IPS DF 4.7 (cell line): ENCODE results near the gene KRT222.

ENCODE experiments used
- DNase-seq: peaks from one replicate; pipeline ENCODE4 v3.0.0-alpha.2; 2013; ENCODE audit warnings: low spot score; ENCODE audit errors: extremely low read depth

KRT222 gene

DNA sequence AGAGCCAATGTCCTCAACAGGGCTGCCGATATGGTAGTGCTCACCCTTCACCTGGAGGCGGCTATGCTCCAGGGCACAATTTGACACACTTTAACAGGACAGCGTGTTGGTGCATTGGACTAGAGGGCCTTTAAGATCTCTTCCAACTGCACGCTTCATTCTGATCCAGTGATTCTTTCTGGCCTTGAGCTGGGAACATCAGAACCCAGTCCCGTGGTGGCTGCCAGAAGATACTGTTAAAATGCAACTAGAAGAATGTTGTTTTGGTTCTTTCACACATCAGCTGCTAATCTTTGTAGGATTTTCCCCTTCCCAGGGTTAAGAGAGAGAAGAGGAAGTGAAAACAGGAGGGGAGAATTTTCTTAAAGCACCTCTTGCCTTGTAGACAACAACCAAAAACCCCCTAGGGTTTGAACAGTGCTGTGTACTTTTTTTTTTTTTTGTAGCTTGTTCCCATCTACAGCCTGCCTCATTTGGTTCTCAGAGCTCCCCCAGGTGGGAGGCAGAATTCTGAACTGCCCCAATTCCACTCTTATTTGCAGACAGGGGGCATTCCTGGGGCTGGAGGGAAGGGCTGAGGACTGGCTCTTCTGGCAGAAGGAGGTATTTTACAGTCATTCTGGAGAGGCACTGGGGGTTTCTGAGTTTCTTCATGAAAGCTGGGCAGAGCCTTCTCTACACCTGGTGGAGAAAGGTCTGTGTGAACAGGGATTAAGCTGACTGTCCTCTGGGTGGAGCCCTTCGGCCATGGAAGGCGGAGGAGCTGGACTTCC lies 49.7 kb downstream of the KRT222 start:
- peak; percentile 60 for DNase-seq

DNA sequence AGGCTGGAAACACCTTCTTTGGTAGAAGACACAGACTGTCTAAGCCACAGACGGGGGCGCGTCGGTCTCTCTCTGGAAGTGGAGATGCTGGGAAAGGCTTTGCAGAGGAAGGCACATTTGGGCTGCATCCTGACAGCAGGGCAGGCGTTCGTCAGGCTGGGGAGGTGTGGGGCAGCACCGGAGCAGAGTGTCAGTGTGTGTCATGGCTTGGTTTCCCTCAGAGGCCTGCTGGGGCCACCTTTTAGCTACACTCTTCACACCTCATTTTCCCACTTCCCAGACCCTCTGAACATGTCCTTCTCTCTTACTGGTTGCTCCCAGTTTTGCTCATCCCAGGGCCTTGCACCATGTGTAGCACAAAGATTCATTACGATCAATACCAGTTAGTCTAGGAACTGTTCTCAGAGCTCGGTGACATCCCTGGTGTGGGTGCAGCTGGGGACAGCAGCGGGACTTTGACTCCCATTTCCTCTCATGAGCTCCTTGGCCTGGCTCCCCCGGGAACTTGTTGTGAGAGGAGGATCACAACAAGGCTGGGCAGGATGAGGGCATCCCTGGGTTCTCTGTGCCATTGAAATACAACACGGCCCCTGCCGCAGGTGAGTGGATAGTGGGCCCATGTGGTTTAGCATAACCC lies 50.4 kb downstream of the KRT222 start:
- DNase-seq: no peak

DNA sequence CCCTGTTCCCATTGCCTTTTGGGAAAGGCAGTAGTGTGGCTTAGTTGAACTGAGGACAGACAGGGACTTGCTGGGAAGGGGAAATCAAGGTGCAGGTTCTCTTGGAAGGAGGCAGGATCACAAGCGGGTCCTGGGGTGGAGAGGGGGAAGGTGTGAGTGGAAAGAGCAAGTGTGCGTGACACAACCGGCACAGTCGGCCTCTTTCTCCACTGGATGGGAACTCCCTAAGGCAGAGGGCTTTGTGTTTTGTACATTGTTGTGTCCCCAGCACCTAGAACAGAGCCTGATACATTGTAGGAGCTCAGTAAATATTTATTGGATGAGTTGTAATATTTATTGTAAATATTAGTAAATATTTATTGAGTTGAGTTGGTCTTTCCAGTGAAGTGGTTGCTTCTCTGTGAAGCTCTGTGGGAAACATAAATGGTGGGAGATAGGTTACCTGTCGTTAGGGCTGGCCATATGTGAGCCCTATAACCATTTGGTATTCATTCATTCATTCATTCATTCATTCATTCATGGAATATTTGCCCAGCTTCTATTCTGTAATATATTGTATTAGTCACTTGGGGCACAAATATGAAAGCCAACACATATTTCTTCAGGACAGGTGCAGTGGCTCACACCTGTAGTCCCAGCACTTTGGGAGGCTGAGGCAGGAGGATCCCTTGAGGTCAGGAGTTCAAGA lies 51.4 kb downstream of the KRT222 start:
- no peak for DNase-seq

- DNase-seq: no peak
These were observed 52.3 kb downstream of the KRT222 start for GRCh38 chr17:40612599-40613244.

DNA sequence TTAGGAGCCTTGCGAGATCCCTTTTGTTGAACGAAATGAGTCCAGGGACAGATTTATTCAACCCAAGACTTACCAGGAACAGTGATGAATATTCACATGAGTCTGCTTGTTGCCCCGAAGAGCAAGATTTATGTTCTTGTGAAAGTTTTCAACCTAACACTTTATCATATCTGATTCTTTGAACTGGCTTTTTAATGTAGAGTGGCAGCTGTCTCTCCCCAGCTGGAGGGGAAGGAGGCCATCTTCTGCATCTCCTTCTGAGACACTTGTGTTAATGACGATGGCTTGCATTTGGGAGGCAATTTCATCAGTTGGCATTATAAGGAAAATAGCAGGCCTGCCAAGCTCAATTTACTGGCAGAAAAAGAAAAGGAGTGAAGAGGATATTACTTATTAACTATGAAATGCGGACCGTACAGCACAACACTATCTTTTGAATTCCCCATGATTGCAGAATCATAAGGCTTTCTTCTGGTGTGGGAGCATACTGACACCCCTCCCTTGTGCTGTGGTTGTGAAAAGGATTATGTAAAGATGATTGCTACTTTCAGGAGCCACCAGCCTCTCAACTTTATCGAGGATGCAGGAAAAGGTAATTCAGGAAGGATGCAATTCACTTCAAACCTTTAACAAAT lies 53.0 kb downstream of the KRT222 start:
- DNase-seq: no peak

DNA sequence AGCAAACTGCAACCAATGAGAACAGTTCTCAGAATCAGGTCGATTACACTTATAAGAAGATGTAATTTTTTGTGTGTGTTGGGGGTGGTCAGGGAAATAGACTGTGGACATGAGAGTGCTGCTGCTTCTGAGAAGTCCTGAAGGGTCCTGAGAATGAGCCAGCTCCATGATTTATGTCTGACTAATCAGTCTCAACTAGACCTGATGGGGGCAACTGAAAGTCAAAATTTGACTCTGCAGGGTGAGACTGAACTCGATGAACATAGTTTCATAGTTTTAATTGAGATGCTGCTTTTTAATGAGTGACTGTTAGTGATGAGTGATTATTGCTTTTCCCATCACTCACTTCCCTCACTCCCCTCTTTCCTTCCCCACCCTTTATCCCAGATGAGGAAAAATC lies 54.6 kb downstream of the KRT222 start:
- DNase-seq: no peak

DNA sequence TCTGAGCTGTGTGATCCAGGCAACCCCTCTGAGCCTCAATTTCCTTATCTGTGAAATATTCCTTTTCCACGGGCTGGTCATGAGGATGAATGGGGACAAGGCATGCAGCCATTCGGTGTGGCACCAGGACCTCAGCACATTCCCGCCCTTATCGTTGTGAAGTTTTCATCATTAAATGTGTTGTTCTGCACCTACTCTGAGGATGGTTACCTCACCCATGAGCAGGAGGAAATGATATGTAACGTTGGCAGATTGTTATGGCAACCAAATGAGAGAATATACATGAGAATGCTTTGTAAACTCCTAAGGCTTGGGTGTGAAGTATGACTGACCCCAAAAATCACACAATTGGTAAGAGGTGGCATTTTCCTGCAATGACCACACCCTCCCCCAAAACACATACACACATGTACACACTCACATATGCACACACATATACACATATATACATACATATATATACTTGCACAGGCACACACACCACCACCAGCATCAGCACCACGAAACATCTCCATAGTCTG lies 56.9 kb downstream of the KRT222 start:
- DNase-seq: no peak

DNA sequence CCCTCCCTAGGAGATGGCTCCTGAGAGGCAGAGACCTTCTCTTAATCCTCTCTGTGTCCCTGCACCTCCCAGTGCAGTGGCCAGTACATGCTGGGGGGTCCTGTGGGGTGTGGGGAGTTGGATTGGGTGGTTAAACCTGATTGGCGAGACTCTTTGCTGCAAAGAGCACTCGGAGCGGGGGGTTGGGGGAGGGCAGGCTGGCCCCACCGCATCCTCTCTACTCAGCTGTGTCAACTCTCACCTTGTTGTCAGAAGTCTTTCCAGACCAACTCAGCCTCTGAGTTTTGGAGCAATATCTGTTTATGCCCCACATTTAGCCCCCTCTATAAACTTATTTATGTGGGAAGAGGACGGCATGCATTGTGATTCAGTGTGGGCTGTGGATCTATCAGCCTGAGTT lies 57.3 kb downstream of the KRT222 start:
- no peak for DNase-seq

- no peak for DNase-seq
These were observed 58.2 kb downstream of the KRT222 start for GRCh38 chr17:40606548-40607353.

GRCh38 chr17:40605306-40605705 lies 59.7 kb downstream of the KRT222 start:
- DNase-seq: no peak
